Sigmoid colon (tissue), 4 donors: ENCODE measurements around the gene PTAFR.

ENCODE experiments used
- EP300 ChIP-seq, 4 donors: sonication (generic); formaldehyde crosslinking; IDR thresholded peaks; one replicate each; pipeline ENCODE4 v1.6.1; 2017; ENCODE audit warnings: antibody characterized with exemption in 4 of 4
- POLR2A ChIP-seq, 2 donors: fragments of 450-650 bp; IDR thresholded peaks; one replicate each; pipeline ENCODE4 v1.6.1; 2016; ENCODE audit warnings: antibody characterized with exemption in 2 of 2, mild to moderate bottlenecking in 2 of 2, moderate library complexity in 2 of 2
- TF ChIP-seq, protein P1 (sequence below), 4 experiments: fragments of 450-650 bp in 3 of 4; fragments of 200-600 bp in 1 of 4; IDR thresholded peaks; one replicate each; pipeline ENCODE4 v1.5.1; 2016 to 2019; ENCODE audit warnings: antibody characterized with exemption in 4 of 4, mild to moderate bottlenecking in 3 of 4, moderate library complexity in 2 of 4

DNA sequence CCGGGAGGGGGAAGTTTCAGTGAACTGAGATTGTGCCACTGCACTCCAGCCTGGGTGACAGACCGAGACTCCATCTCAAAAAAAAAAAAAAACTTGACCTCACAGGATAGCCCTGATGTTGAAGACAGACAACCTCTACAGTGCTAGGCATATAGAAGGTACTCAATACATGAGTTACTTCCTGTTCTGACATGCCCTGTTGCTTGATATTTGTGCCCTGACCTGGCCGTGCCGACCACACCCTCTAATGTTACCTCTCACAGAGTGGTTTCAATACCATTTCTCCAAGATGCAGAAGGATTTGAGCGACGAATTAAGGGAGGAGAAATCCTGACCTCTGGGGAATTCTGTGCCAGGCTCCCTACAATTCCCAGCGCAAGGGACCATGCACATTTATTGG is 5.2 kb downstream of the PTAFR start:
- TF ChIP-seq, protein P1, sequence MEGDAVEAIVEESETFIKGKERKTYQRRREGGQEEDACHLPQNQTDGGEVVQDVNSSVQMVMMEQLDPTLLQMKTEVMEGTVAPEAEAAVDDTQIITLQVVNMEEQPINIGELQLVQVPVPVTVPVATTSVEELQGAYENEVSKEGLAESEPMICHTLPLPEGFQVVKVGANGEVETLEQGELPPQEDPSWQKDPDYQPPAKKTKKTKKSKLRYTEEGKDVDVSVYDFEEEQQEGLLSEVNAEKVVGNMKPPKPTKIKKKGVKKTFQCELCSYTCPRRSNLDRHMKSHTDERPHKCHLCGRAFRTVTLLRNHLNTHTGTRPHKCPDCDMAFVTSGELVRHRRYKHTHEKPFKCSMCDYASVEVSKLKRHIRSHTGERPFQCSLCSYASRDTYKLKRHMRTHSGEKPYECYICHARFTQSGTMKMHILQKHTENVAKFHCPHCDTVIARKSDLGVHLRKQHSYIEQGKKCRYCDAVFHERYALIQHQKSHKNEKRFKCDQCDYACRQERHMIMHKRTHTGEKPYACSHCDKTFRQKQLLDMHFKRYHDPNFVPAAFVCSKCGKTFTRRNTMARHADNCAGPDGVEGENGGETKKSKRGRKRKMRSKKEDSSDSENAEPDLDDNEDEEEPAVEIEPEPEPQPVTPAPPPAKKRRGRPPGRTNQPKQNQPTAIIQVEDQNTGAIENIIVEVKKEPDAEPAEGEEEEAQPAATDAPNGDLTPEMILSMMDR (IDR thresholded peaks at IDR 0.05), result no peak
- TF ChIP-seq POLR2A (IDR thresholded peaks at IDR 0.05), result no peak
- TF ChIP-seq EP300 (IDR thresholded peaks at IDR 0.05), result no peak
